SIG-M5 treated with dmso at 0.1 percent for 504 hours (cell line): ENCODE measurements around the gene R3HDM4.
"Not testable (repeated sequence)": the region's sequence is repeated elsewhere in the genome, so short reads cannot be mapped to it uniquely, and the experiment has no call there.

ENCODE experiments used
- DNase-seq: peaks from one replicate; lab custom pipeline; 2025; ENCODE audit not compliant: unreplicated experiment; lab: John Stamatoyannopoulos, UW

R3HDM4 gene

DNA sequence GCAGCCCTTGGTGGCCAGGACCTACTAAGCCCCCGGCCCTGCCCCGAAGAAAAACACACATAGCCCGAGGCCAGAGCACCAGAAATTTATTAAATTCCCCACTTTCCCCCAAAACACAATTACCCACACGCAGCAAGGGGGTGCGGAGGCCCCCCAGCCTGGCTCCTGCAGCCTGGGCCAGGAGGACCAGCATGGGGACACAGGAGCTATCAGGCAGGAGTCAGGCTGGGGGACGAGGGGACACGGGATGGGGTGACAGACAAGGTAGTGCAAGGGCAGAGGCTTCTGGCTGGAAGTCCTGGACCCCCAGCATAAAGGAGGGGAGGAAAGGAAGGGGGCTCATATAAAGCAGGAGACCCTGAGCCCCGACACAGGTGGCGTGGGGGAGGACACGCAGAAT lies 16.6 kb downstream of the R3HDM4 start:
- no peak for DNase-seq

- DNase-seq = peak; percentile 90
These were observed 19.9 kb downstream of the R3HDM4 start, which contains the start of the genes MED16 and RNU6-9 for GRCh38 chr19:892894-893689. Gene MED16 (minus strand): TSS chr19:893187. CDS start chr19:891131, 2,056 bp downstream. Gene RNU6-9 (plus strand): TSS chr19:893484.

DNA sequence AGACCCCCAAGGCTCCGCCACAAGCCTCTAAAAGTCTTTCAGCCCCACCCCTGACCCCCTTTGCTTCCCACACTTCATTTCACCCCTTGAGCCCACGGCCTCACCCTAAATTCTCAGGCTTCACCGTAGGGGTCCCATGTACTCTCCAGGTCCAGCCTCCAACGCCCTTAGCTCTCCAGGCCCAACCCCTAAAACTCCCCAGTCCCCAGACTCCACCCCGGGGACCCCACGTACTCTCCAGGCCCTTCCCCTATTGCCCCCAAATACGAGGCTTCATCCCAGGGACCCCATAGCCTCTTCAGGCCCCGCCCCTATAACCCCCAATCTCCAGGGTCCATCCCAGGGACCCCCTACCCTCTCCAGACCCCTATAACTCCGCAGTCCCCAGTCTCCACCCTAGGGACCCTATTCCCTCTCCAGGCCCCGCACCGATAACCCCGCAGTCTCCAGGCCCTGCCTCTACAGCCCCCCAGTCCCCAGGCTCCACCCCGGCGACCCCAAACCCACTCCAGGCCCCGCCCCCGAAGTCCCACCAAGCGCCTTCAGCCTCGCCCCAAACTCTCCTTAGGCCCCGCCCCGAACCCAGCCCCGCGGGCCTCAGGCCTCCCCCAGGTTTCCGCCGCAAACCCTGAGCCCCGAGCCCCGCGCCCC lies 20.7 kb downstream of the R3HDM4 start:
- DNase-seq = no peak

- not testable (repeated sequence) for DNase-seq
These were observed 21.4 kb downstream of the R3HDM4 start for GRCh38 chr19:891421-892200.

- DNase-seq = no peak
These were observed 22.2 kb downstream of the R3HDM4 start for GRCh38 chr19:890831-891230.

GRCh38 chr19:889662-890295 lies 23.2 kb downstream of the R3HDM4 start:
- DNase-seq = no peak

DNA sequence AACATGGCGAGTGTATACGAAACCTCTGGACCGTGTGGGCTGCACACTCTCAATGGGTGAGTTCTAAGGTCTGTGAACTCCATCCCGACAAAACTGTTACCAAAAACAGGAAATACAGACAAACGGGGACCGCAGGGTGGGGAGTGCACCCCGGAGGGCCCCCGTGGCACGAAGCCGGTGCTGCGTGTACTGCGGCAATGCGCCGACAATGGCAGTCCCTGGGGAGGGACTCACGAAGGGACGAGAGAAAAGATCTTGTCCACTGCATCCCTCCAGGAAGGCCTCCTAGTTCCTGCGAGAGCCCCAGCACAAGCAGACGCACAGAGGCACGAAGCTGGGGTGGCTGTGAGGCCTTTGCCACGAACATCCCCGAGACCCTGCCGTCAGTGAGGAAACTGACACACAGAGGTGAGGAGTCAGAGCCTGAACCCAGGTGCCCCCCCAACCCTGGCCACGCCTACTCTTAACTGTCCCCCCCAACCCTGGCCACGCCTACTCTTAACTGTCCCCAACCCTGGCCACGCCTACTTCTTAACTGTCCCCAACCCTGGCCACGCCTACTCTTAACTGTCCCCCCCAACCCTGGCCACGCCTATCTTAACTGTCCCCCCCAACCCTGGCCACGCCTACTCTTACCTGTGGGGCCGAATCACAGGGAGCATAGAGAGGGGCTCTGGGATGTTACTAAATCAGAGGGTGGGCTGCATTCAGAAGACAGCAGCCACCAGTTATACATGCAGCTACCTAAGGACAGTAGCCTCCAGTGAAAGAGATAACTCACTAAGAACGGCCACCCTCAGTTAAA lies 24.2 kb downstream of the R3HDM4 start:
- no peak for DNase-seq

GRCh38 chr19:887599-887998 lies 25.4 kb downstream of the R3HDM4 start:
- no peak for DNase-seq

- DNase-seq = no peak
These were observed 25.9 kb downstream of the R3HDM4 start for GRCh38 chr19:887072-887471.

- DNase-seq = no peak
These were observed 27.3 kb downstream of the R3HDM4 start for GRCh38 chr19:885536-886224.

- no peak for DNase-seq
These were observed 28.4 kb downstream of the R3HDM4 start for GRCh38 chr19:884420-885211.

GRCh38 chr19:883661-884211 lies 29.3 kb downstream of the R3HDM4 start:
- DNase-seq = no peak

- DNase-seq = no peak
These were observed 30.0 kb downstream of the R3HDM4 start for GRCh38 chr19:882871-883497.

DNA sequence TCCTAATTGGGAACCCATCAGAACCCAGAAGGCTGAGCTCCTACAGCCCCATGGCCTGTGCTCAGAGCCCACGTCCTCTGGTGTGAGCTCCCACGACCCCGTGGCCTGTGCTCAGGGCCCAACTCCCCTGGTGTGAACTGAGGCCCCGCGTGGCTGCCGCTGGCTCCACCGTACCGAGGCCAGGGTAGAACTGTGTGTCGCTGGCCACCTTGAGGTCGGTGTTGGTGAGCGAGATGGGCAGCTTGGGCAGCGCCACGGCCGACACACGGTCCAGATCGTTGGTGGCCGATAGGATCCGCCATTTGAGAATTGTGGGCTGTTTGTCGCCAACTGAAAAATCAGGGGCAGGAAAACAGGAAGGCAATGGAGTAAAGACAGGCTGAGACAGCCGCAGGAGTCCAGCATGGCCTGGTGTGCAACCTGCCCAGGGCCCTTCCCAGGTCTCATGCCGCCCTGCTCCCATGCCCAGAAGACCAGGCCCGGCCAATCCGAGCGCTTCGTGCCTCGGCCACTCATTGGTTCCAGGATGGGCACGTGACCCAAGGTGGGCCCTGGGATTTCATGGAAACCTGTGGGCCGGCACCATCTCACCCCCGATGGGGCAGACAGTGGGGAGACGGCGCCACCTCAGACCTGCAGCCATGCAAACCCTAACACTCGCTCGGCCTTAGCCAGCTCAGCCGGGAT lies 31.5 kb downstream of the R3HDM4 start:
- DNase-seq = no peak

DNA sequence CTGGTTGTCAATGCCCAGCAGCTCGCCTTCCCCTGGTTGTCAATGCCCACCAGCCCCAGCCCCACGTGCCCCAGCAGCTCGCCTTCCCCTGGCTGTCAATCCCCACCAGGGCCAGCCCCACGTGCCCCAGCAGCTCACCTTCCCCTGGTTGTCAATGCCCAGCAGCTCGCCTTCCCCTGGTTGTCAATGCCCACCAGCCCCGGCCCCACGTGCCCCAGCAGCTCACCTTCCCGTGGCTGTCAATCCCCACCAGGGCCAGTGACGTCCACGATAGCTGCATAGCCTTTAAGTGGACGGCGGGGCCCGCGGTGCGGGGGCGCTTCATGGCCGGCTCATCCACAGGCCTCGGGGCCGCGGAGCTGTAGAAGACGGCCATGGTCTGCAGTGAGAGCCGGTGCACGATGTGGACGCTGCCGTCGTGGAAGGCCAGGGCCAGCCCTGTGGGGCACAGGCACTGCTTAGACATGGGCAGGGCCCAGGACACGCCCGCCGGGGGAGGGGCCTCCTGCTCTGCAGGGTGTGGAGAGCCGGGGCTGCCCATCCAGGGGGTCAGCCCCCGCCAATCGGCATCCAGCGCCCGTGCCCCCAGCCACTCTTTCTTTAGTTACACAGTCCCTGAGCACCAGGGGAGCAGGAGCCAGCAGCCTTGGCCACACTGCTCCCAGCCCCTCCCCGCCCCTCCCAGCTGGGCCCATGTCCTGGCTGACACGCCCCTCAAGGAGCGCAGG lies 33.1 kb downstream of the R3HDM4 start:
- DNase-seq = no peak

DNA sequence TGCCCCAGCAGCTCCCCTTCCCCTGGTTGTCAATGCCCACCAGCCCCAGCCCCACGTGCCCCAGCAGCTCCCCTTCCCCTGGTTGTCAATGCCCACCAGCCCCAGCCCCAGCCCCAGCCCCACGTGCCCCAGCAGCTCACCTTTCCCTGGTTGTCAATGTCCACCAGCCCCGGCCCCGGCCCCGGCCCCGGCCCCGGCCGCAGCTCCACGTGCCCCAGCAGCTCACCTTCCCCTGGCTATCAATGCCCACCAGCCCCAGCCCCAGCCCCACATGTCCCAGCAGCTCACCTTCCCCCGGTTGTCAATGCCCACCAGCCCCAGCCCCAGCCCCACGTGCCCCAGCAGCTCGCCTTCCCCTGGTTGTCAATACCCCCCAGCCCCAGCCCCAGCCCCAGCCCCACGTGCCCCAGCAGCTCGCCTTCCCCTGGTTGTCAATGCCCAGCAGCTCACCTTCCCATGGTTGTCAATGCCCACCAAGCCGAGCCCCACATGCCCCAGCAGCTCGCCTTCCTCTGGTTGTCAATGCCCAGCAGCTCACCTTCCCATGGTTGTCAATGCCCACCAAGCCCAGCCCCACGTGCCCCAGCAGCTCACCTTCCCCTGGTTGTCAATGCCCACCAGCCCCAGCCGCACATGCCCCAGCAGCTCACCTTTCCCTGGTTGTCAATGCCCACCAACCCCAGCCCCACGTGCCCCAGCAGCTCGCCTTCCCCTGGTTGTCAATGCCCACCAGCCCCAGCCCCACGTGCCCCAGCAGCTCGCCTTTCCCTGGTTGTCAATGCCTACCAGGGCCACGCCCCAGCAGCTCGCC lies 34.1 kb downstream of the R3HDM4 start:
- DNase-seq = not testable (repeated sequence)
